HepG2 (cell line): ENCODE measurements around the gene HMGB2. TPM values are rescaled to one million over a fixed set of nuclear protein-coding genes. Genes with fewer than 3 reads are reported as not detected.

Experiments
- ATAC-seq: fragments of 200-7000 bp; cut with Tn5 transposase; 3 replicates; pipeline ENCODE4 v1.9.1; 2020; ENCODE audit warnings: mild to moderate bottlenecking, moderate library complexity
- BruUV-seq: library from RNA; stranded (reverse); fragments of 400-500 nt; replicated peaks from 2 replicates; lab custom pipeline; 2021; lab: Mats Ljungman, UMichigan
- CTCF ChIA-PET: fragments of 300-600 bp; formaldehyde crosslinking; extraction: SDS; loops from one replicate; lab custom pipeline; 2021; ENCODE audit warnings: low total read pairs, inconsistent platforms, low intra/inter-chr PET ratio; lab: Yijun Ruan, JAX
- POLR2A ChIA-PET: fragments of 350-600 bp; sonication (Branson Sonifier 250); formaldehyde crosslinking; loops from one replicate; lab custom pipeline; 2020; ENCODE audit warnings: antibody characterized with exemption, inconsistent platforms; lab: Yijun Ruan, JAX
- DNase-seq: peaks from one replicate; pipeline ENCODE4 v3.0.0-alpha.2; 2015; ENCODE audit warnings: low spot score
- FAIRE-seq: peaks from 3 replicates; lab custom pipeline; 2011; peaks lifted over from hg19 to GRCh38; lab: Jason Lieb, UNC
- H2AFZ ChIP-seq: one replicate; pipeline ENCODE4 v1.6.1; 2011; ENCODE audit warnings: low read length, inconsistent platforms
- H3K27ac ChIP-seq: fragments of 300-600 bp; 3 replicates; pipeline ENCODE4 v1.8.0; 2011; ENCODE audit warnings: mixed run types, mild to moderate bottlenecking, mixed read lengths, low read length, inconsistent platforms; ENCODE audit not compliant: insufficient read depth; ENCODE audit errors: extremely low read length
- H3K27me3 ChIP-seq, 2 experiments: fragments of 200-600 bp in 1 of 2; 2 replicates in 1 of 2; 3 replicates in 1 of 2; pipeline versions ENCODE4 v1.6.0 to v1.8.0; 2011; ENCODE audit warnings: low read length in 2 of 2, mild to moderate bottlenecking in 2 of 2, moderate library complexity in 2 of 2, inconsistent platforms in 1 of 2; ENCODE audit not compliant: insufficient read depth in 2 of 2, control insufficient read depth in 1 of 2
- H3K36me3 ChIP-seq, 2 experiments: fragments of 200-600 bp in 1 of 2; replicated peaks in 1 of 2; 2 replicates in 1 of 2; 3 replicates in 1 of 2; pipeline versions ENCODE4 v1.5.1 to v1.8.0; 2011; ENCODE audit warnings: low read length in 2 of 2, inconsistent platforms in 1 of 2; ENCODE audit not compliant: insufficient read depth in 2 of 2, control insufficient read depth in 1 of 2
- H3K4me1 ChIP-seq: 2 replicates; pipeline ENCODE4 v1.5.1; 2012; ENCODE audit warnings: low read length, inconsistent platforms; ENCODE audit not compliant: insufficient read depth
- H3K4me2 ChIP-seq: 2 replicates; pipeline ENCODE4 v1.6.0; 2011; ENCODE audit warnings: low read depth, low read length, inconsistent platforms
- H3K4me3 ChIP-seq, 3 experiments: fragments of 200-600 bp in 1 of 3; sonication (generic), shearing (Covaris generic) in 1 of 3; replicated peaks in 1 of 3; 2 replicates each; pipeline ENCODE4 v1.5.1; 2011 to 2016; ENCODE audit warnings: low read length in 3 of 3, inconsistent platforms in 2 of 3, low read depth in 2 of 3, mild to moderate bottlenecking in 2 of 3, control low read depth in 1 of 3, mixed read lengths in 1 of 3; ENCODE audit not compliant: insufficient read depth in 1 of 3
- H3K79me2 ChIP-seq: one replicate; pipeline ENCODE4 v1.6.1; 2011; ENCODE audit warnings: low read length, inconsistent platforms; ENCODE audit not compliant: insufficient read depth
- H3K9ac ChIP-seq: 2 replicates; pipeline ENCODE4 v1.6.0; 2011; ENCODE audit warnings: mild to moderate bottlenecking, low read depth, low read length, inconsistent platforms; ENCODE audit not compliant: insufficient read depth
- H3K9me3 ChIP-seq: 2 replicates; pipeline ENCODE4 v1.5.1; 2012; ENCODE audit warnings: mild to moderate bottlenecking, low read length
- H4K20me1 ChIP-seq: 2 replicates; pipeline ENCODE4 v1.6.0; 2011; ENCODE audit warnings: inconsistent platforms, mild to moderate bottlenecking, low read length, moderate library complexity; ENCODE audit not compliant: insufficient read depth
- CREB1 ChIP-seq, 2 experiments: fragments of 450-650 bp in 1 of 2; IDR thresholded peaks; 2 replicates each; pipeline ENCODE4 v1.6.1; 2016 to 2017; ENCODE audit warnings: control low read depth in 1 of 2, mild to moderate bottlenecking in 1 of 2, missing compliant biosample characterization in 1 of 2, missing genetic modification characterization in 1 of 2
- GATAD2A ChIP-seq: IDR thresholded peaks from 2 replicates; pipeline ENCODE4 v1.6.1; 2016
- JARID2 ChIP-seq: sonication (generic); formaldehyde crosslinking; IDR thresholded peaks from 2 replicates; pipeline ENCODE4 v1.8.1; 2023; ENCODE audit warnings: missing genetic modification reagents, inconsistent platforms; ENCODE audit not compliant: insufficient replicate concordance
- MAZ ChIP-seq, 2 experiments: sonication (generic) in 1 of 2; formaldehyde crosslinking in 1 of 2; IDR thresholded peaks; 2 replicates each; pipeline versions ENCODE4 v1.5.0 to v1.6.1; 2012 to 2020; ENCODE audit warnings: low read depth in 2 of 2, mild to moderate bottlenecking in 2 of 2, borderline replicate concordance in 1 of 2, improper control_type of control experiment in 1 of 2, low read length in 1 of 2, missing genetic modification reagents in 1 of 2, moderate library complexity in 1 of 2
- ZBED4 ChIP-seq: sonication (generic); formaldehyde crosslinking; IDR thresholded peaks from 2 replicates; pipeline ENCODE4 v1.4.0; 2020; ENCODE audit warnings: missing genetic modification reagents, borderline replicate concordance
- ZBTB8A ChIP-seq: sonication (generic); formaldehyde crosslinking; IDR thresholded peaks from 2 replicates; pipeline ENCODE4 v1.4.0; 2020; ENCODE audit warnings: mild to moderate bottlenecking, low read depth, missing genetic modification reagents, borderline replicate concordance
- ZNF564 ChIP-seq: sonication (generic); formaldehyde crosslinking; IDR thresholded peaks from 2 replicates; pipeline ENCODE4 v1.8.1; 2023; ENCODE audit warnings: mild to moderate bottlenecking, missing genetic modification reagents
- ZNF709 ChIP-seq: sonication (generic); formaldehyde crosslinking; IDR thresholded peaks from 2 replicates; pipeline ENCODE4 v1.5.0; 2020; ENCODE audit warnings: mild to moderate bottlenecking, missing genetic modification reagents
- WGBS: methylation state at CpG from one replicate; pipeline ENCODE4 v1.1.6; 2017; ENCODE audit warnings: low lambda C conversion rate; 5-methylcytosine and 5-hydroxymethylcytosine counted together
- in situ Hi-C: cut with HindIII; loops from 2 replicates; pipeline ENCODE4 v1.10.0; 2017; ENCODE audit warnings: low pct_unique_long_range_greater_than_20kb; ENCODE audit not compliant: extremely low pct_ligation_motif_present
- intact Hi-C: fragments of 100-400 bp; cut with micrococcal nuclease; formaldehyde crosslinking; loops from one replicate; pipeline ENCODE4 v1.10.0; 2022; ENCODE audit not compliant: unreplicated experiment
- polyA plus RNA-seq, 8 experiments: library from polyadenylated mRNA; depleted of rRNA in 3 of 8; stranded (reverse) in 7 of 8; unstranded in 1 of 8; fragments of >200 nt; fragmentation: Illumina TruSeq in 4 of 8; extraction: Trizol in 4 of 8; gene quantifications; 2 replicates each; pipeline versions ENCODE4 v1.2.1 to v1.2.3, GENCODE V29; 2011 to 2016; ENCODE audit warnings: low read depth in 4 of 8, missing spikeins in 1 of 8, mixed read lengths in 1 of 8; ENCODE audit not compliant: insufficient read depth in 1 of 8
- total RNA-seq, 5 experiments: library from RNA; depleted of rRNA; stranded (reverse); fragments of >200 nt; fragmentation: Illumina TruSeq; extraction: Trizol; gene quantifications; 2 replicates each; pipeline ENCODE4 v1.2.3, GENCODE V29; 2016; ENCODE audit warnings: low read depth in 1 of 5
- TF ChIP-seq, protein P1 (sequence below): IDR thresholded peaks from 2 replicates; pipeline ENCODE4 v1.6.1; 2012; ENCODE audit warnings: low read length, improper control_type of control experiment
- TF ChIP-seq, protein P2 (sequence below): sonication (generic); formaldehyde crosslinking; IDR thresholded peaks from 2 replicates; pipeline ENCODE4 v1.9.0; 2021; ENCODE audit warnings: missing genetic modification reagents, borderline replicate concordance

Gene HMGB2
- total and polyA plus RNA-seq, 2 of the 13 experiments (the other 11 are each of a cell fraction or from before 2014, with no cell fraction given) = 90.5 to 332 TPM

DNA sequence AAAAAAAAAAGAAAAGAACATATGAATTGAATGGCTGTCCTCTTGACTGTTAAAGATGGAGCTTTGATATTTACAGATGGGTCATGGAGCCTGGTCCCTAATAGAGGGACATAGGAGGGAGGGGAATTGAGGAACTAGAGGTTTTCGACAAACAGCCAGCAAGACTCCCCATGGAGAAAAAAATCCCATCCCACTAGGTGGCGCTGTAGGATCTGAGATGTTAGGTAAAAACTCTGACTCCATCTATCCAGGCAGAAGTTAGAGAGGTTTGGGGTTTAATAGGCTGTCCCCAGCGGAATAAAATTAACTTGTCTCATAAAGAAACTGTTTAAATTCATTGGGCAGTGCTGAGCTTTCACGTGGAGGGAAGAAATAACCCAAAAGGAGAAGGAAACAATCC is 45.9 kb downstream of the HMGB2 start:
- Histone ChIP-seq H3K4me3 (no peak overlapping the region), H3K4me1 (no peaks in the 10 kb centered on the region), H3K27ac (no peak overlapping the region), H3K9me3 (peaks cover 10% of the 10 kb centered on the region), H3K79me2 (no peaks in the 10 kb centered on the region), H4K20me1 (no peaks in the 10 kb centered on the region), H3K9ac (no peak overlapping the region), H3K27me3 (0 out of 5 replicates have a peak, but pooled peaks cover 0 to 3% of the 10 kb centered on the region in 2 experiments), H2AFZ (no peak overlapping the region), H3K36me3 (no peaks in the 10 kb centered on the region), H3K4me2 (no peak overlapping the region)
- CTCF ChIA-PET = interaction anchor here (0.9 to 2.6 kb wide), 3 partner anchors 129 to 868 kb away, joined by 4 to 16 read pairs (median 5); no protein-coding TSS in a partner anchor
- ATAC-seq = peak; percentile 84
- no TSS peak for BruUV-seq
- FAIRE-seq = peak; percentile 73
- POLR2A ChIA-PET = no interaction called here
- peak; percentile 60 for DNase-seq
- WGBS = 13% methylated on average over 4 of the region's 4 CpGs
- in situ Hi-C loops (loop anchor here (10.0 kb wide), 1 partner anchor 127 kb away; no protein-coding TSS in a partner anchor), intact Hi-C loops (loop anchor here (1.0 to 2.0 kb wide), 4 partner anchors 73 to 868 kb away; no protein-coding TSS in a partner anchor)
- TF ChIP-seq JARID2 (CRISPR knock-in tag) = no peak
- no peak for TF ChIP-seq ZNF564 (CRISPR knock-in tag)
- TF ChIP-seq, protein P1, sequence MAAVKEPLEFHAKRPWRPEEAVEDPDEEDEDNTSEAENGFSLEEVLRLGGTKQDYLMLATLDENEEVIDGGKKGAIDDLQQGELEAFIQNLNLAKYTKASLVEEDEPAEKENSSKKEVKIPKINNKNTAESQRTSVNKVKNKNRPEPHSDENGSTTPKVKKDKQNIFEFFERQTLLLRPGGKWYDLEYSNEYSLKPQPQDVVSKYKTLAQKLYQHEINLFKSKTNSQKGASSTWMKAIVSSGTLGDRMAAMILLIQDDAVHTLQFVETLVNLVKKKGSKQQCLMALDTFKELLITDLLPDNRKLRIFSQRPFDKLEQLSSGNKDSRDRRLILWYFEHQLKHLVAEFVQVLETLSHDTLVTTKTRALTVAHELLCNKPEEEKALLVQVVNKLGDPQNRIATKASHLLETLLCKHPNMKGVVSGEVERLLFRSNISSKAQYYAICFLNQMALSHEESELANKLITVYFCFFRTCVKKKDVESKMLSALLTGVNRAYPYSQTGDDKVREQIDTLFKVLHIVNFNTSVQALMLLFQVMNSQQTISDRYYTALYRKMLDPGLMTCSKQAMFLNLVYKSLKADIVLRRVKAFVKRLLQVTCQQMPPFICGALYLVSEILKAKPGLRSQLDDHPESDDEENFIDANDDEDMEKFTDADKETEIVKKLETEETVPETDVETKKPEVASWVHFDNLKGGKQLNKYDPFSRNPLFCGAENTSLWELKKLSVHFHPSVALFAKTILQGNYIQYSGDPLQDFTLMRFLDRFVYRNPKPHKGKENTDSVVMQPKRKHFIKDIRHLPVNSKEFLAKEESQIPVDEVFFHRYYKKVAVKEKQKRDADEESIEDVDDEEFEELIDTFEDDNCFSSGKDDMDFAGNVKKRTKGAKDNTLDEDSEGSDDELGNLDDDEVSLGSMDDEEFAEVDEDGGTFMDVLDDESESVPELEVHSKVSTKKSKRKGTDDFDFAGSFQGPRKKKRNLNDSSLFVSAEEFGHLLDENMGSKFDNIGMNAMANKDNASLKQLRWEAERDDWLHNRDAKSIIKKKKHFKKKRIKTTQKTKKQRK = no peak
- TF ChIP-seq GATAD2A = no peak
- TF ChIP-seq, protein P2, sequence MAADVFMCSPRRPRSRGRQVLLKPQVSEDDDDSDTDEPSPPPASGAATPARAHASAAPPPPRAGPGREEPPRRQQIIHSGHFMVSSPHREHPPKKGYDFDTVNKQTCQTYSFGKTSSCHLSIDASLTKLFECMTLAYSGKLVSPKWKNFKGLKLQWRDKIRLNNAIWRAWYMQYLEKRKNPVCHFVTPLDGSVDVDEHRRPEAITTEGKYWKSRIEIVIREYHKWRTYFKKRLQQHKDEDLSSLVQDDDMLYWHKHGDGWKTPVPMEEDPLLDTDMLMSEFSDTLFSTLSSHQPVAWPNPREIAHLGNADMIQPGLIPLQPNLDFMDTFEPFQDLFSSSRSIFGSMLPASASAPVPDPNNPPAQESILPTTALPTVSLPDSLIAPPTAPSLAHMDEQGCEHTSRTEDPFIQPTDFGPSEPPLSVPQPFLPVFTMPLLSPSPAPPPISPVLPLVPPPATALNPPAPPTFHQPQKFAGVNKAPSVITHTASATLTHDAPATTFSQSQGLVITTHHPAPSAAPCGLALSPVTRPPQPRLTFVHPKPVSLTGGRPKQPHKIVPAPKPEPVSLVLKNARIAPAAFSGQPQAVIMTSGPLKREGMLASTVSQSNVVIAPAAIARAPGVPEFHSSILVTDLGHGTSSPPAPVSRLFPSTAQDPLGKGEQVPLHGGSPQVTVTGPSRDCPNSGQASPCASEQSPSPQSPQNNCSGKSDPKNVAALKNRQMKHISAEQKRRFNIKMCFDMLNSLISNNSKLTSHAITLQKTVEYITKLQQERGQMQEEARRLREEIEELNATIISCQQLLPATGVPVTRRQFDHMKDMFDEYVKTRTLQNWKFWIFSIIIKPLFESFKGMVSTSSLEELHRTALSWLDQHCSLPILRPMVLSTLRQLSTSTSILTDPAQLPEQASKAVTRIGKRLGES = no peak
- no peak for TF ChIP-seq ZBTB8A (CRISPR knock-in tag)
- no peak for TF ChIP-seq MAZ (IDR thresholded peaks at IDR 0.05; ENCODE audit: borderline replicate concordance, low read depth, low read length)
- TF ChIP-seq MAZ (CRISPR knock-in tag; IDR thresholded peaks at IDR 0.05; ENCODE audit: low read depth) = no peak
- no peak for TF ChIP-seq ZBED4 (CRISPR knock-in tag)
- no peak for TF ChIP-seq ZNF709 (CRISPR knock-in tag)
- no peak for TF ChIP-seq CREB1 (IDR thresholded peaks at IDR 0.05)
- no peak for TF ChIP-seq CREB1 (CRISPR knock-in tag; IDR thresholded peaks at IDR 0.05)
